ENCODE data around the gene CRY2.

DNA sequence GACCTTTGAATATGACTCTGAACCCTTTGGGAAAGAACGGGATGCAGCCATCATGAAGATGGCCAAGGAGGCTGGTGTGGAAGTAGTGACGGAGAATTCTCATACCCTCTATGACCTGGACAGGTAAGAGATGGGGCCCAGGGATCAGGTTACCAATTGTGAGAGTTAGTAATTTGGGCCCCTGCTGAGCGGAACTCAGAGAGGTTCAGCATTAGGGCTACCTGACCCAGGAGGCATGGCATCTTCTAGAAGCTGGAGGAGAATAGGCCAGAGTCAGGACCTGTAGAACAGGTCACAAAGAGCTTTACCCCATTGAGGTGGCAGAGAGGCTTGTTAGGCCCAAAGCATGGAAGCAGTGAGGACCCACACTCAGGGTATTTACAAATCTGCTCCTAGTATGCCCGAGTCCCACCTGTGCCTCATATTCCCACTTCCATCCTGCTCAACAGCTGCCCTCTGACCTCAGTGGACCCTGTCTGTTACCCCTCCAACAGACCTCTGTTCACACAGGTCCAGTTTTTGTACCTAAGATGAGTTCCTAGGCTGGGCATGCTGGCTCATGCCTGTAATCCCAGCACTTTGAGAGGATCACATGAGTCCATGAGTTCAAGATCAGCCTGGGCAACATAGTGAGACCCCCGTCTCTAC, 11.6 kb downstream of the CRY2 start:
- TF ChIP-seq POLR2A (IDR thresholded peaks at IDR 0.05), result no peak
- TF ChIP-seq, protein P1, sequence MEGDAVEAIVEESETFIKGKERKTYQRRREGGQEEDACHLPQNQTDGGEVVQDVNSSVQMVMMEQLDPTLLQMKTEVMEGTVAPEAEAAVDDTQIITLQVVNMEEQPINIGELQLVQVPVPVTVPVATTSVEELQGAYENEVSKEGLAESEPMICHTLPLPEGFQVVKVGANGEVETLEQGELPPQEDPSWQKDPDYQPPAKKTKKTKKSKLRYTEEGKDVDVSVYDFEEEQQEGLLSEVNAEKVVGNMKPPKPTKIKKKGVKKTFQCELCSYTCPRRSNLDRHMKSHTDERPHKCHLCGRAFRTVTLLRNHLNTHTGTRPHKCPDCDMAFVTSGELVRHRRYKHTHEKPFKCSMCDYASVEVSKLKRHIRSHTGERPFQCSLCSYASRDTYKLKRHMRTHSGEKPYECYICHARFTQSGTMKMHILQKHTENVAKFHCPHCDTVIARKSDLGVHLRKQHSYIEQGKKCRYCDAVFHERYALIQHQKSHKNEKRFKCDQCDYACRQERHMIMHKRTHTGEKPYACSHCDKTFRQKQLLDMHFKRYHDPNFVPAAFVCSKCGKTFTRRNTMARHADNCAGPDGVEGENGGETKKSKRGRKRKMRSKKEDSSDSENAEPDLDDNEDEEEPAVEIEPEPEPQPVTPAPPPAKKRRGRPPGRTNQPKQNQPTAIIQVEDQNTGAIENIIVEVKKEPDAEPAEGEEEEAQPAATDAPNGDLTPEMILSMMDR (IDR thresholded peaks at IDR 0.05 in 8 of 11, conservative IDR thresholded peaks at IDR 0.05 in 3 of 11), result no peak

Measured in spleen (tissue), 7 donors.